Hepatocyte (in vitro differentiated cells): ENCODE measurements around the gene IRF4.
"Not testable (repeated sequence)": the region's sequence is repeated elsewhere in the genome, so short reads cannot be mapped to it uniquely, and the experiment has no call there.

Source experiments
- CTCF ChIP-seq: fragments of 200-600 bp; sonication (generic); IDR thresholded peaks from 2 replicates; pipeline ENCODE4 v1.5.1; 2016; ENCODE audit warnings: antibody characterized with exemption, mild to moderate bottlenecking; ENCODE audit not compliant: poor library complexity
- EZH2 ChIP-seq: fragments of 200-600 bp; sonication (generic); IDR thresholded peaks from 2 replicates; pipeline ENCODE4 v1.6.1; 2016; ENCODE audit warnings: antibody characterized with exemption, mild to moderate bottlenecking, borderline replicate concordance
- EZH2phosphoT487 ChIP-seq: fragments of 200-600 bp; sonication (generic); IDR thresholded peaks from one replicate; pipeline ENCODE4 v1.6.1; 2018; ENCODE audit warnings: antibody characterized with exemption, mild to moderate bottlenecking, low read depth, moderate library complexity; ENCODE audit not compliant: unreplicated experiment, severe bottlenecking

- not testable (repeated sequence) for TF ChIP-seq CTCF, EZH2, EZH2phosphoT487
Measured at GRCh38 chr6:377641-378020, 13.9 kb upstream of the IRF4 start.
